ENCODE measurements around the gene FAF2. TPM values are rescaled to one million over a fixed set of nuclear protein-coding genes. Genes with fewer than 3 reads are reported as not detected.
A peak's percentile ranks its signal among the peaks of the same experiment; 100 is the strongest.
"Not testable (repeated sequence)": the region's sequence is repeated elsewhere in the genome, so short reads cannot be mapped to it uniquely, and the experiment has no call there.

Gene FAF2
- total RNA-seq, 1 experiment from 2014 or later: 32.1 TPM

GRCh38 chr5:176458904-176459561, 10.8 kb downstream of the FAF2 start:
- DNase-seq (ENCODE audit: low read depth): no peak

GRCh38 chr5:176461349-176461748, 13.2 kb downstream of the FAF2 start:
- DNase-seq (ENCODE audit: low read depth): no peak

DNA sequence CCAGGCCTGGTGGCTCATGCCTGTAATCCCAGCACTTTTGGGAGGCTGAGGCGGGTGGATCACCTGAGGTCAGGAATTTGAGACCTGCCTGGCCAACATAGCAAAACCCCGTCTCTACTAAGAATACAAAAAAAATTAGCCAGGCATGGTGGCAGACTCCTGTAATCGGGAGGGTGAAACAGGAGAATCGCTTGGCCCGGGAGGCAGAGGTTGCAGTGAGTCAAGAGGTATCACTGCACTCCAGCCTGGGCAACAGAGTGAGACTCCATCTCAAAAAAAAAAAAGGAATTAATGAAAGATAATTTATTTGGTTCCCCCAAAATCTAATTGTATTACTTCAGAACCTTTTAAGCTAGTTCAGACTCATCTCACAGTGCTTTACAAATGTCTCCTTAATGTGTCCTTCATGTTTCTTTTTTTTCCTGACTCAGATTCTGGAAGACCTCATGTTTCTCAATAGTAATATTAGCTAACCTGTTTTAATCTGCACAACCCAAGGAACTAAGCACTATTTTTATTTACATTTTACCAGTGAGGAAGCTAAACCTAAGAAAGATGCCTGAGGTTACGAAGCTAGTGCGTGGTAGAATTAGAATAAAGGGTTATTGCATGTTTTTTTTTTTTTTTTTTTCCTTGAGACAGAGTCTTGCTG, 15.1 kb downstream of the FAF2 start:
- no peak for DNase-seq (ENCODE audit: low read depth)

- no peak for DNase-seq (ENCODE audit: low read depth)
Observed at GRCh38 chr5:176466245-176466871, 18.2 kb downstream of the FAF2 start.

DNA sequence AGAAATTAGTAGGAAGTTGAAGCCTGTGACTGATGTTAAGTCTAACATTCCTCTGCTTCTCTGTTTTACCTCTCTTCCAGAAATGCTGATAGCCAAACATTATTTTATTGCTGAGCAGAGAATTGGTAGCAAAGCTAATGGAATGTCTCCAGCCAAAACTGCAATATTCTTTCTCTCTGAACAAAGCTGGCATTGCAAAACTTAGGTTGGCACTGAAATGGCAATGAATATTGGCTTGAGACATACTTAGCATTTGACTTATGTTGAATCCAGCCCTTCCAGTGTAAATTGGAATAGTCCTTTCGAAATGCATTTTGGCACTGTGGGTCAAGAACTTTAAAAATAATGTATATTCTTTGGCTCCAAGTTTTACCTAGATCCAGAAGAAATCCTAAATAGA, 21.1 kb downstream of the FAF2 start:
- no peak for DNase-seq (ENCODE audit: low read depth)

DNA sequence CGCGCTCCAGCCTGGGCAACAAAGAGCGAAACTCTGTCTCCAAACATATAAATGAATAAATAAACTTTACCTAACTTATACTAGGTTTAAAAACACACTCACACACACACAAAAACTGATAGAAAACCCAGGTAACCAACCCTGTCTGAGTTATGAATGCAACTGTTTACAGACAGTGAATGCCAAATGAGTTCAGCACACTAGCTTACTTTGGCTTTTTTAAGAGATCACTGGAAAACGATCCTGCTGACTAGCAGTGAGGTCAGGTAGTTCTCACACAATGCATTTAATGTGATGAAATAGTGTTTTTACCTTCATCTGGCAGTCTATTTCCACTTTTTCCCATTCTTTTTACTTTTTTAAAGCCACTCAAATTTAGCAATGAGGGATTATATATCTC, 22.4 kb downstream of the FAF2 start:
- no peak for DNase-seq (ENCODE audit: low read depth)

- no peak for DNase-seq (ENCODE audit: low read depth)
Observed at GRCh38 chr5:176471098-176471497, 22.9 kb downstream of the FAF2 start.

DNA sequence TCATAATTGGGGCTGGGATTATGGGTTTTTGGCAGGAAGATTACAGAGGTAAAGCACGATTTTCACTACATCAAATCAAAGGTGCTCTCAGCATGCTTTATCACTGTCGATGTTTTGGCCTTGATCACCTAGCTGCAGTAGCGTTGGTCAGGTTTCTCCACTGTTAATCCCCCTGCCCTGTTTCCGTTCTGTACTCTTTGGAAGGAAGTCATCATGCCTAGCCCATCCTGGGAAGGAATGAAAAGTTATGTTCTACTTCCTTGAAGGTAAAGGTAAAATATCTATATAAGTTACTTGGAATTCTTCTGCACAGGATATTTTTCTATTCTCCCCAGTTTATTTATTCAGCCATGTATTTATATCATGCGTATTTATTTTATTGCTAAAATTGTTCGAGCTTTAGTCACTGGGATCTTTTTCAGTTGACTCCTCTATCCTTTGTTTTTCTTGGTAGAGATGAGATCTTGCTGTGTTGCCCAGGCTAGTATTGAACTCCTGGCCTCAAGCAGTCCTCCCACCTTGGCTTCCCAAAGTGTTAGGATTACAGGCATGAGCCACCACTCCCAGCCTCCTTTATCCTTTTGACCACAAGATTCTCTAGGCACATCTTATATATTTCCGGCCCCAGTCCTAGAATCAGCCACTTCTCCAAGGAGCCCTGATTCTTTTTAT, 25.3 kb downstream of the FAF2 start:
- no peak for DNase-seq (ENCODE audit: low read depth)

GRCh38 chr5:176474476-176474875, 26.3 kb downstream of the FAF2 start:
- peak; percentile 36 for DNase-seq (ENCODE audit: low read depth)

GRCh38 chr5:176481711-176482110, 33.5 kb downstream of the FAF2 start:
- no peak for DNase-seq (ENCODE audit: low read depth)

GRCh38 chr5:176485176-176485575, 37.0 kb downstream of the FAF2 start:
- no peak for DNase-seq (ENCODE audit: low read depth)

DNA sequence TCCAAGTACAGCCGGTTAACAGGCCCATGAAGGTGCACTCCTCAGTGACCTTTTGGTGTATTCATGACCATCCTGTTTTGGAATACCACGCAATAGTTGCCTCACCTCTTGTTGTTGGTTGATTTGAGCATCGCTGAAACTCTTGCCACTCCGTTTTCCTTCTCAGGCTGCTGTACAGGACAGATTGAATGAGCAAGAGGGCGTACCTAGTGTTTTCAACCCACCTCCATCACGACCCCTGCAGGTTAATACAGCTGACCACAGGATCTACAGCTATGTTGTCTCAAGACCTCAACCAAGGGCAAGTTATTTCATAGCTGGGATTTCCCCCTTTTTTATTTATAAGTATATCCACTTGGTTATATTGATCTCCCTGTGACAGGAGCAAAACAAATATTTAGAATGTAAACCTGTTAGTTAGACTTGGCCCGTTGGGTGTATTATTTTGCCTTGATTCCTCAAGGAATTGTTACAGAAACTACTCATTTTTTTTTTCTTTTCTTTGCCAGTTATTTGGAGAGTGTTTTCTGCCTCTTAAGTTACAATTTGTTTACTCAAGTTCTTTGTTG, 38.1 kb downstream of the FAF2 start:
- no peak for DNase-seq (ENCODE audit: low read depth)

- DNase-seq (ENCODE audit: low read depth): not testable (repeated sequence)
Observed at GRCh38 chr5:176487160-176487559, 39.0 kb downstream of the FAF2 start.

GRCh38 chr5:176489077-176489476, 40.9 kb downstream of the FAF2 start:
- no peak for DNase-seq (ENCODE audit: low read depth)

GRCh38 chr5:176490301-176490700, 42.1 kb downstream of the FAF2 start:
- no peak for DNase-seq (ENCODE audit: low read depth)

- no peak for DNase-seq (ENCODE audit: low read depth)
Observed at GRCh38 chr5:176491101-176491502, 42.9 kb downstream of the FAF2 start.

GRCh38 chr5:176491901-176492300, 43.7 kb downstream of the FAF2 start:
- DNase-seq (ENCODE audit: low read depth): no peak

- no peak for DNase-seq (ENCODE audit: low read depth)
Observed at GRCh38 chr5:176492431-176492830, 44.2 kb downstream of the FAF2 start.

DNA sequence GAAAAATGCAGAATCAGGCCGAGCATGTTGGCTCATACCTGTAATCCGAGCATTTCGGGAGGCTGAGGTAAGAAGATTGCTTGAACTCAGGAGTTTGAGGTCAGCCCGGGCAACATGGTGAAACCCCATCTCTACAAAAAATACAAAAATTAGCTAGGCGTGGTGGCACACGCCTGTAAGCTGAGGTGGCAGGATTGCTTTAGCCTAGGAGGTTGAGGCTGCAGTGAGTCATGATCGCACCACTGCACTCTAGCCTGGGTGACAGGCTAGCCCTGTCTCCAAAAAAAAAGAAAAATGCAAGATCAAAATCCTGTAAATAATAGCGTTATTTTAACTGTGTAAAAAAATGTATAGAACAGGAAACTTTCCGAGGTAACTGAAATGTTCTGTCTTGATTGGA, 49.7 kb downstream of the FAF2 start:
- DNase-seq (ENCODE audit: low read depth): no peak

DNA sequence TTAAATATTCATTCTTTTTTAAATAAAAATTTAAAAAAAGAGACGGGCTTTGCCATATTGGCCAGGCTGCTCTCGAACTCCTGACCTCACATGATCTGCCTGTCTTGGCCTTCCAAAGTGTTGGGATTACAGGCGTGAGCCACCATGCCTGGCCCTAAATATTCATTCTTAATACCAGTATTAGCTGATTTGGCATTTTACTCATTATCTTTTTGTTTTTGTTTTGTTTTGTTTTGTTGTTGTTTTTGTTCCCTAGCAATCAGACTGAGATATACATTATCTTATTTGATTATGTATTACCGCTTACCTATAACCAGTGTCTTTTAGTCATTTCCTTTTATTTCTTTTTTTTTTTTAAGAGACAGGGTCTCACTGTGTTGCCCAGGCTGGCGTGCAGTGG, 51.1 kb downstream of the FAF2 start:
- no peak for DNase-seq (ENCODE audit: low read depth)

DNA sequence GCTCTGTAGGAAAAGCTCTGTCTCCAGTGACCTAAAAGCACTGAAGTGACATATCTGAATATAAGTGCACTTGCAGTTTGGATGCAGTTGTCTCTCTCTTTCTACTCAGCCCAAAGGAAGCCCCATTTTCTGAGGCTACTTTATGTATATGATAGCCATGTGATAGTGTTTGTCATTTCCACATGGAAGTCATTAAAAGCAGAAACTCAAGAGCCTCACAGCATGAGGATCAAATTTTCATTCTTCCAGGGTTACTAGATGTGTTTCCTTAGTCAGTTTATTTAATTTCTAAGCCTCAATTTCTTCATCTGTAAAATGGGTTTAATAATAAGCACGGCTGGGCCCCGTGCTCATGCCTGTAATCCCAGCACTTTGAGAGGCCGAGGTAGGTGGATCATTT, 52.3 kb downstream of the FAF2 start:
- DNase-seq (ENCODE audit: low read depth): no peak

DNA sequence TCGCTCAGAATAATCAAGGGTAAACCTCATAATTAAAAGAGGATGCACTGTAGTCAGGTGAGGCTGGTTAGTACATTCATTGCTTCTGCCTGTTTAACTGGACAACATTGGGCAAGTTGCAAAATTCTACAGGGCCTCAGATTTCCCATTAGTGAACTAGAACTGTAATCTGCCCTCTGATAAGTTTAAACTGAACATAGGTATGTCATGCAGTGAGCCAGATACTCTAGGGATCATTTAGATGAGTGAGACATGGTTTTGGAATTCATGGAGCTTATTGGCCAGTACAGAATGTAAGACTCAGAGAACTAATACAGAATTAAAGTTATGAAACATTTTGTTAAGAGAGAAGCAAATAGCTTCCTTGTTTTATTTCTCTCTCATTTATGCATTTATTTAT, 53.1 kb downstream of the FAF2 start:
- DNase-seq (ENCODE audit: low read depth): no peak

All from RPMI7951 (cell line).